ENCODE data around the gene FAM151B.
"Not testable (repeated sequence)": the region's sequence is repeated elsewhere in the genome, so short reads cannot be mapped to it uniquely, and the experiment has no call there.

Gene FAM151B

GRCh38 chr5:80487829-80488721 lies at the start of gene FAM151B:
FAM151B (plus strand) TSS chr5:80488100; CDS start chr5:80488124, 24 bp downstream.
- peak within 1 kb of the TSS; percentile 74 for H3K27ac ChIP-seq
- DNase-seq (ENCODE audit: low read depth, low spot score) = peak; percentile 88

- H3K27ac ChIP-seq = no peak overlapping the region
- no peak for DNase-seq (ENCODE audit: low read depth, low spot score)
Observed at GRCh38 chr5:80438739-80439138, 49.2 kb upstream of the FAM151B start.

- DNase-seq (ENCODE audit: low read depth, low spot score) = no peak
- H3K27ac ChIP-seq = no peak overlapping the region
Observed at GRCh38 chr5:80439213-80439612, 48.7 kb upstream of the FAM151B start.

GRCh38 chr5:80442742-80443141 lies 45.2 kb upstream of the FAM151B start:
- H3K27ac ChIP-seq = no peak overlapping the region
- DNase-seq (ENCODE audit: low read depth, low spot score) = no peak

- H3K27ac ChIP-seq = no peak overlapping the region
- DNase-seq (ENCODE audit: low read depth, low spot score) = no peak
Observed at GRCh38 chr5:80453366-80453765, 34.5 kb upstream of the FAM151B start.

GRCh38 chr5:80463269-80463668 lies 24.6 kb upstream of the FAM151B start:
- H3K27ac ChIP-seq = no peak overlapping the region
- no peak for DNase-seq (ENCODE audit: low read depth, low spot score)

GRCh38 chr5:80466669-80467485 lies 21.0 kb upstream of the FAM151B start:
- peak overlapping the region; percentile 86 for H3K27ac ChIP-seq
- DNase-seq (ENCODE audit: low read depth, low spot score) = no peak

- DNase-seq (ENCODE audit: low read depth, low spot score) = no peak
- peak overlapping the region; percentile 86 for H3K27ac ChIP-seq
Observed at GRCh38 chr5:80468131-80468530, 19.8 kb upstream of the FAM151B start.

GRCh38 chr5:80470631-80471030 lies 17.3 kb upstream of the FAM151B start:
- H3K27ac ChIP-seq; DNase-seq (ENCODE audit: low read depth, low spot score): not testable (repeated sequence)

GRCh38 chr5:80474929-80475328 lies 13.0 kb upstream of the FAM151B start:
- no peak for DNase-seq (ENCODE audit: low read depth, low spot score)
- no peak overlapping the region for H3K27ac ChIP-seq

GRCh38 chr5:80479713-80480112 lies 8.2 kb upstream of the FAM151B start:
- peak overlapping the region; percentile 69 for H3K27ac ChIP-seq
- no peak for DNase-seq (ENCODE audit: low read depth, low spot score)

GRCh38 chr5:80480354-80480753 lies 7.5 kb upstream of the FAM151B start:
- H3K27ac ChIP-seq = peak overlapping the region; percentile 69
- DNase-seq (ENCODE audit: low read depth, low spot score) = no peak

GRCh38 chr5:80481019-80481893 lies 6.6 kb upstream of the FAM151B start:
- H3K27ac ChIP-seq = peak overlapping the region; percentile 69
- DNase-seq (ENCODE audit: low read depth, low spot score) = no peak

- H3K27ac ChIP-seq = peak overlapping the region; percentile 28
- no peak for DNase-seq (ENCODE audit: low read depth, low spot score)
Observed at GRCh38 chr5:80482578-80482977, 5.3 kb upstream of the FAM151B start.

GRCh38 chr5:80483636-80484232 lies 4.2 kb upstream of the FAM151B start:
- DNase-seq (ENCODE audit: low read depth, low spot score) = no peak
- no peak overlapping the region for H3K27ac ChIP-seq

GRCh38 chr5:80487444-80487828 lies 464 bp upstream of the FAM151B start:
- H3K27ac ChIP-seq = peak overlapping the region; percentile 74
- no peak for DNase-seq (ENCODE audit: low read depth, low spot score)

GRCh38 chr5:80491296-80491695 lies 3.4 kb downstream of the FAM151B start:
- no peak for DNase-seq (ENCODE audit: low read depth, low spot score)
- no peak overlapping the region for H3K27ac ChIP-seq

- peak overlapping the region; percentile 33 for H3K27ac ChIP-seq
- no peak for DNase-seq (ENCODE audit: low read depth, low spot score)
Observed at GRCh38 chr5:80492741-80493140, 4.8 kb downstream of the FAM151B start.

- H3K27ac ChIP-seq = peak overlapping the region; percentile 33
- DNase-seq (ENCODE audit: low read depth, low spot score) = not testable (repeated sequence)
Observed at GRCh38 chr5:80493443-80493842, 5.5 kb downstream of the FAM151B start.

- no peak for DNase-seq (ENCODE audit: low read depth, low spot score)
- no peak overlapping the region for H3K27ac ChIP-seq
Observed at GRCh38 chr5:80495891-80496290, 8.0 kb downstream of the FAM151B start.

Data from epithelial cell of prostate (primary cell).